Hematopoietic multipotent progenitor cell treated with erythropoietin and hydrocortisone succinate and interleukin-3 and kit ligand, for 8 days (in vitro differentiated cells): Measurements from ENCODE around the gene C2orf92.
A peak's percentile ranks its signal among the peaks of the same experiment; 100 is the strongest.

ENCODE experiments used
- DNase-seq: peaks from one replicate; pipeline ENCODE4 v3.0.0-alpha.2; 2015

The C2orf92 gene

GRCh38 chr2:97732436-97733340, 63.2 kb downstream of the C2orf92 start:
- DNase-seq: no peak

GRCh38 chr2:97733341-97734035, 64.0 kb downstream of the C2orf92 start:
- no peak for DNase-seq

- no peak for DNase-seq
These were observed 64.8 kb downstream of the C2orf92 start for GRCh38 chr2:97734061-97735051.

- DNase-seq: no peak
These were observed 65.6 kb downstream of the C2orf92 start for GRCh38 chr2:97735161-97735561.

GRCh38 chr2:97736185-97736584, 66.7 kb downstream of the C2orf92 start:
- DNase-seq: no peak

- DNase-seq: no peak
These were observed 67.3 kb downstream of the C2orf92 start for GRCh38 chr2:97736608-97737330.

GRCh38 chr2:97737421-97738178, 68.1 kb downstream of the C2orf92 start:
- no peak for DNase-seq

GRCh38 chr2:97738179-97739019, 68.9 kb downstream of the C2orf92 start:
- DNase-seq: no peak

- DNase-seq: no peak
These were observed 69.7 kb downstream of the C2orf92 start for GRCh38 chr2:97739020-97739892.

- no peak for DNase-seq
These were observed 70.4 kb downstream of the C2orf92 start for GRCh38 chr2:97739893-97740245.

GRCh38 chr2:97740590-97741182, 71.2 kb downstream of the C2orf92 start:
- DNase-seq: peak; percentile 57

- DNase-seq: no peak
These were observed 71.7 kb downstream of the C2orf92 start for GRCh38 chr2:97741251-97741650.

- no peak for DNase-seq
These were observed 72.2 kb downstream of the C2orf92 start for GRCh38 chr2:97741686-97742085.

- DNase-seq: no peak
These were observed 72.9 kb downstream of the C2orf92 start for GRCh38 chr2:97742381-97742847.

GRCh38 chr2:97743913-97744312, 74.4 kb downstream of the C2orf92 start:
- DNase-seq: no peak

- DNase-seq: no peak
These were observed 76.1 kb downstream of the C2orf92 start for GRCh38 chr2:97745474-97746174.

GRCh38 chr2:97747285-97747684, 77.8 kb downstream of the C2orf92 start:
- no peak for DNase-seq

GRCh38 chr2:97747716-97748115, 78.2 kb downstream of the C2orf92 start:
- no peak for DNase-seq
